ENCODE results near the gene FRY.

- TF ChIP-seq CTCF (IDR thresholded peaks at IDR 0.05; ENCODE audit: insufficient read depth, low read length) (no peak), POLR2AphosphoS5 (IDR thresholded peaks at IDR 0.05; ENCODE audit: low read depth) (no peak), REST (IDR thresholded peaks at IDR 0.05; ENCODE audit: insufficient replicate concordance, low read depth) (no peak), GABPA (IDR thresholded peaks at IDR 0.05; ENCODE audit: low read depth) (no peak)
Observed at GRCh38 chr13:32073180-32073864, 41.7 kb downstream of the FRY start.

All from HL-60 (cell line).